ENCODE results near the gene SYNGR3. TPM values are rescaled to one million over a fixed set of nuclear protein-coding genes. Genes with fewer than 3 reads are reported as not detected.

The SYNGR3 gene
- total and polyA plus RNA-seq, 2 of the 13 experiments (the other 11 are each of a cell fraction or from before 2014, with no cell fraction given): 0.97 to 5.7 TPM

GRCh38 chr16:1960665-1961630 is 28.8 kb upstream of the SYNGR3 start (continued):
- peak; percentile 8 for TF ChIP-seq PHF5A (CRISPR knock-in tag; IDR thresholded peaks at IDR 0.05; ENCODE audit: low read depth, unreplicated experiment)
- TF ChIP-seq FIP1L1 (IDR thresholded peaks at IDR 0.05; ENCODE audit: borderline replicate concordance, insufficient read depth, low read depth, low read length): 0 out of 2 replicates have a peak, but pooled peaks have one; percentile 38
- no peak for TF ChIP-seq FOXM1 (CRISPR knock-in tag; IDR thresholded peaks at IDR 0.05)
- TF ChIP-seq ZFX (CRISPR knock-in tag; IDR thresholded peaks at IDR 0.05; ENCODE audit: low read depth): no peak
- TF ChIP-seq ZBTB33 (CRISPR knock-in tag; IDR thresholded peaks at IDR 0.05): peak; percentile 15; the same call in 1 of the 2 replicates
- peak; percentile 99 for TF ChIP-seq RBM22 (optimal IDR thresholded peaks at IDR 0.05; ENCODE audit: low read length)
- no peak; the same call in 1 of the 2 replicates for TF ChIP-seq CSRNP1 (CRISPR knock-in tag; IDR thresholded peaks at IDR 0.05)
- TF ChIP-seq, protein P1, sequence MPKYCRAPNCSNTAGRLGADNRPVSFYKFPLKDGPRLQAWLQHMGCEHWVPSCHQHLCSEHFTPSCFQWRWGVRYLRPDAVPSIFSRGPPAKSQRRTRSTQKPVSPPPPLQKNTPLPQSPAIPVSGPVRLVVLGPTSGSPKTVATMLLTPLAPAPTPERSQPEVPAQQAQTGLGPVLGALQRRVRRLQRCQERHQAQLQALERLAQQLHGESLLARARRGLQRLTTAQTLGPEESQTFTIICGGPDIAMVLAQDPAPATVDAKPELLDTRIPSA (CRISPR knock-in tag; IDR thresholded peaks at IDR 0.05; ENCODE audit: borderline replicate concordance): no peak
- TF ChIP-seq ZNF879 (CRISPR knock-in tag; IDR thresholded peaks at IDR 0.05): no peak
- TF ChIP-seq ASH2L (IDR thresholded peaks at IDR 0.05; ENCODE audit: insufficient read length, low read depth, low read length): peak; percentile 26
- TF ChIP-seq, protein P2, sequence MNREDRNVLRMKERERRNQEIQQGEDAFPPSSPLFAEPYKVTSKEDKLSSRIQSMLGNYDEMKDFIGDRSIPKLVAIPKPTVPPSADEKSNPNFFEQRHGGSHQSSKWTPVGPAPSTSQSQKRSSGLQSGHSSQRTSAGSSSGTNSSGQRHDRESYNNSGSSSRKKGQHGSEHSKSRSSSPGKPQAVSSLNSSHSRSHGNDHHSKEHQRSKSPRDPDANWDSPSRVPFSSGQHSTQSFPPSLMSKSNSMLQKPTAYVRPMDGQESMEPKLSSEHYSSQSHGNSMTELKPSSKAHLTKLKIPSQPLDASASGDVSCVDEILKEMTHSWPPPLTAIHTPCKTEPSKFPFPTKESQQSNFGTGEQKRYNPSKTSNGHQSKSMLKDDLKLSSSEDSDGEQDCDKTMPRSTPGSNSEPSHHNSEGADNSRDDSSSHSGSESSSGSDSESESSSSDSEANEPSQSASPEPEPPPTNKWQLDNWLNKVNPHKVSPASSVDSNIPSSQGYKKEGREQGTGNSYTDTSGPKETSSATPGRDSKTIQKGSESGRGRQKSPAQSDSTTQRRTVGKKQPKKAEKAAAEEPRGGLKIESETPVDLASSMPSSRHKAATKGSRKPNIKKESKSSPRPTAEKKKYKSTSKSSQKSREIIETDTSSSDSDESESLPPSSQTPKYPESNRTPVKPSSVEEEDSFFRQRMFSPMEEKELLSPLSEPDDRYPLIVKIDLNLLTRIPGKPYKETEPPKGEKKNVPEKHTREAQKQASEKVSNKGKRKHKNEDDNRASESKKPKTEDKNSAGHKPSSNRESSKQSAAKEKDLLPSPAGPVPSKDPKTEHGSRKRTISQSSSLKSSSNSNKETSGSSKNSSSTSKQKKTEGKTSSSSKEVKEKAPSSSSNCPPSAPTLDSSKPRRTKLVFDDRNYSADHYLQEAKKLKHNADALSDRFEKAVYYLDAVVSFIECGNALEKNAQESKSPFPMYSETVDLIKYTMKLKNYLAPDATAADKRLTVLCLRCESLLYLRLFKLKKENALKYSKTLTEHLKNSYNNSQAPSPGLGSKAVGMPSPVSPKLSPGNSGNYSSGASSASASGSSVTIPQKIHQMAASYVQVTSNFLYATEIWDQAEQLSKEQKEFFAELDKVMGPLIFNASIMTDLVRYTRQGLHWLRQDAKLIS (CRISPR knock-in tag; IDR thresholded peaks at IDR 0.05): peak; percentile 84; the same call in 1 of the 2 replicates
- 0 out of 2 replicates have a peak, but pooled peaks have one; percentile 16 for TF ChIP-seq NFIB (CRISPR knock-in tag; IDR thresholded peaks at IDR 0.05; ENCODE audit: borderline replicate concordance)
- no peak for TF ChIP-seq ZNF275 (CRISPR knock-in tag; IDR thresholded peaks at IDR 0.05; ENCODE audit: borderline replicate concordance)
- TF ChIP-seq KDM1A (CRISPR knock-in tag; IDR thresholded peaks at IDR 0.05): 0 out of 2 replicates have a peak, but pooled peaks have one; percentile 7
- TF ChIP-seq ZBTB8A (CRISPR knock-in tag; IDR thresholded peaks at IDR 0.05; ENCODE audit: borderline replicate concordance, low read depth): no peak
- no peak for TF ChIP-seq ZNF644 (CRISPR knock-in tag; IDR thresholded peaks at IDR 0.05; ENCODE audit: low read depth)
- TF ChIP-seq DMAP1 (CRISPR knock-in tag; IDR thresholded peaks at IDR 0.05): no peak
- TF ChIP-seq KLF16 (CRISPR knock-in tag; IDR thresholded peaks at IDR 0.05): 0 out of 4 replicates have a peak, but pooled peaks of 1 of the 2 experiments have one; percentile 45

All from HepG2 (cell line).